Left ventricle myocardium inferior (tissue), 1 donor: ENCODE results near the gene LRRN4. TPM values are rescaled to one million over a fixed set of nuclear protein-coding genes. Genes with fewer than 3 reads are reported as not detected.

Experiments
- DNase-seq: peaks from one replicate; pipeline ENCODE4 v3.0.0-alpha.2; 2020
- H3K27ac ChIP-seq: fragments of 200-600 bp; replicated peaks from 2 replicates; pipeline ENCODE4 v1.8.0; 2021
- H3K27me3 ChIP-seq: fragments of 200-600 bp; 2 replicates; pipeline ENCODE4 v1.8.0; 2021; ENCODE audit warnings: low read depth
- H3K36me3 ChIP-seq: fragments of 200-600 bp; 2 replicates; pipeline ENCODE4 v1.8.0; 2021
- H3K4me1 ChIP-seq: fragments of 200-600 bp; 2 replicates; pipeline ENCODE4 v1.8.0; 2021
- H3K4me3 ChIP-seq: fragments of 200-600 bp; 2 replicates; pipeline ENCODE4 v1.8.0; 2021; ENCODE audit warnings: mild to moderate bottlenecking, moderate library complexity
- H3K9me3 ChIP-seq: fragments of 200-600 bp; replicated peaks from 2 replicates; pipeline ENCODE4 v1.8.0; 2021
- intact Hi-C: fragments of 100-400 bp; cut with micrococcal nuclease; formaldehyde crosslinking; loops from one replicate; pipeline ENCODE4 v1.11.0; 2022
- total RNA-seq: library from RNA; stranded (reverse); fragmentation: NEBNext Ultra II Directional; extraction: Animal tissue kit (Norgen Biotek cat#: 25700); gene quantifications from one replicate; pipeline ENCODE4 v1.2.1, GENCODE V29; 2021
- TF ChIP-seq, protein P1 (sequence below): fragments of 200-600 bp; IDR thresholded peaks from 2 replicates; pipeline ENCODE4 v1.8.0; 2021; ENCODE audit warnings: antibody characterized with exemption, mild to moderate bottlenecking, borderline replicate concordance
- donor health status: DM: no; HTN: yes; CAD: no; lungs with severe emphysema.

Gene LRRN4
- total RNA-seq, 1 donor from 2014 or later: 0.08 TPM

DNA sequence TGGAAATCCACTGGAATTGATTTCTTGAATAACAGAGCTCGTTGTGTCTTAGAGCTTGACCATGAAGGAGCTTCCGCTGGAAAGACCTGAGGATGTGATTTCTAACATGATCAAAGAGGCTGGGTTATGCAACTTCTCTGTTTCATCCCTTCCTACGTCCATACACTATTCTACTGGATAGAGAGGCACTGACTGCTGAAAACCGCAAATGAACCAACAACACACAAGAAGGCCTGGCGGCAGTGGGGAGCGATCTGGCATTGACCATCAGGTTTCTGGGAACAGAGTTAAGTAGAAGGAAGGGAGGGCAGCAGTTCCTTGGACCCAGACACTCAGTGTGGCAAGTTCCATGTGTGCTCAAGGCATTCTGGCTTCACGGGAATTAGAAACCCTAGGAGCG is 13.3 kb downstream of the LRRN4 start:
- no peak for DNase-seq
- Histone ChIP-seq H3K36me3 (peaks cover 67% of the 10 kb centered on the region), H3K9me3 (no peaks in the 10 kb centered on the region), H3K4me1 (peaks cover 31% of the 10 kb centered on the region), H3K27me3 (no peaks in the 10 kb centered on the region), H3K27ac (peak overlapping the region; percentile 2), H3K4me3 (no peak overlapping the region)
- TF ChIP-seq, protein P1, sequence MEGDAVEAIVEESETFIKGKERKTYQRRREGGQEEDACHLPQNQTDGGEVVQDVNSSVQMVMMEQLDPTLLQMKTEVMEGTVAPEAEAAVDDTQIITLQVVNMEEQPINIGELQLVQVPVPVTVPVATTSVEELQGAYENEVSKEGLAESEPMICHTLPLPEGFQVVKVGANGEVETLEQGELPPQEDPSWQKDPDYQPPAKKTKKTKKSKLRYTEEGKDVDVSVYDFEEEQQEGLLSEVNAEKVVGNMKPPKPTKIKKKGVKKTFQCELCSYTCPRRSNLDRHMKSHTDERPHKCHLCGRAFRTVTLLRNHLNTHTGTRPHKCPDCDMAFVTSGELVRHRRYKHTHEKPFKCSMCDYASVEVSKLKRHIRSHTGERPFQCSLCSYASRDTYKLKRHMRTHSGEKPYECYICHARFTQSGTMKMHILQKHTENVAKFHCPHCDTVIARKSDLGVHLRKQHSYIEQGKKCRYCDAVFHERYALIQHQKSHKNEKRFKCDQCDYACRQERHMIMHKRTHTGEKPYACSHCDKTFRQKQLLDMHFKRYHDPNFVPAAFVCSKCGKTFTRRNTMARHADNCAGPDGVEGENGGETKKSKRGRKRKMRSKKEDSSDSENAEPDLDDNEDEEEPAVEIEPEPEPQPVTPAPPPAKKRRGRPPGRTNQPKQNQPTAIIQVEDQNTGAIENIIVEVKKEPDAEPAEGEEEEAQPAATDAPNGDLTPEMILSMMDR: no peak
- intact Hi-C loops: no loop called here

DNA sequence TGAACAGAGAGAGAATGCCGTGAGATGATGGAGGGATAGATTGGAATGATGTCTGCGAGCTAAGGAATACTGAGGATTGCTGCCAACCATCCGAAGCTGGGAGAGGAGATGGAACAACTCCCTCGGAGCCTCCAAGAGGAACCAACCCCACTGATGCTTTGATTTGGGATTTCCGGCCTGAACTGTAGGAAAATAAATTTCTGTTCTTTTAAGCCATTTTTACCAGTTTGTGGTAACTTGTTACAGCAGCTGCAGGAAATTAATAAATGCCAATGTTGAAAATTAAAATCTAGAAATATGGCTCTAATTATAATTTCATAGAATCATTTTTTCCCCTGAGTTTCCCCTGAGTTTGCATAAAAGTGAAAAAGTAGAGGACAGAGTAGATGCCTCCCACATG is 14.1 kb downstream of the LRRN4 start:
- Histone ChIP-seq H3K36me3 (peaks cover 69% of the 10 kb centered on the region), H3K9me3 (no peaks in the 10 kb centered on the region), H3K4me1 (peaks cover 38% of the 10 kb centered on the region), H3K27me3 (no peaks in the 10 kb centered on the region), H3K27ac (peak overlapping the region; percentile 2), H3K4me3 (no peak overlapping the region)
- TF ChIP-seq, protein P1: no peak
- no peak for DNase-seq
- intact Hi-C loops: no loop called here

DNA sequence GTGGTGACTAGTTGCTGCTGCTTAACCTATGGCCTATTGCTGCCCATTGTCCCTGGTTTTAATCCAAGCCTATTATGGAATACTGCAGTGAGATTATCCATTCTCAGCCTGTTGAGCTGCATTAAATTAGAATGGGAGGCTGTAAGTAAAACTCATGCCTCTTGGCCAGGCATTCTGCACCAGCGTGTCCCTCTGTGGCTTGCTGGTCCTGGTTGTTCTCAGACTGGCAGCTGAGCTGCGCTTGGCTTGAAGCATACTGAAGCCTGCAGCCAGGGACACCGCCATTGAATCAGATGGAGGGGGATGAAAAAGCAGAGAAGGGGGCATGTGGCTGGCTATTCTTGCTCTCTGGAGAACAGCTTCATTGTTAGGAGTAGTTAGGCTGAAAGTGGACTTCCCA is 15.6 kb downstream of the LRRN4 start:
- Histone ChIP-seq H3K4me3 (no peak overlapping the region), H3K4me1 (peaks cover 52% of the 10 kb centered on the region), H3K9me3 (no peaks in the 10 kb centered on the region), H3K27me3 (no peaks in the 10 kb centered on the region), H3K27ac (peak overlapping the region; percentile 83), H3K36me3 (peaks cover 75% of the 10 kb centered on the region)
- TF ChIP-seq, protein P1: no peak
- intact Hi-C loops: no loop called here
- DNase-seq: peak; percentile 40

DNA sequence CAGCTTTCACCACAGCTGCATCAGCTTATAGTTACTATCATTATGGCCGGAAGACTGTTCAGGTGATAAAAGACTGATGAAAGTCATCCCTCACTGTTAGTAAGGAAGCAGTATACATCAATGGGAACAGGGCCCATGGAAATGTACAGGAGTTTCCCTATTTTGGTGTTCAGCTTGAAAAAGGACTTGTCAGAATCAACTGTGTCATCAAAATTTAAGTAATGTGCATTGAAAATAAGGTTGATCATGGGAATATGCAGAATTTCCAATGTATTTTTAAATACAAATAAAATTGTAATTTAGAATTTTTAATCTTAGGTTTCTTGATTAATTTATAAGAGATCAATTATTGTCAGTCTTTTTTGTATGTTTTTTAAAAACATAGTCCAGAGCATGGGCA is 16.8 kb downstream of the LRRN4 start:
- no peak for DNase-seq
- TF ChIP-seq, protein P1: no peak
- Histone ChIP-seq H3K4me3 (no peak overlapping the region), H3K27me3 (no peaks in the 10 kb centered on the region), H3K9me3 (no peaks in the 10 kb centered on the region), H3K4me1 (peaks cover 64% of the 10 kb centered on the region), H3K36me3 (peaks cover 81% of the 10 kb centered on the region), H3K27ac (peak overlapping the region; percentile 83)
- intact Hi-C loops: no loop called here

DNA sequence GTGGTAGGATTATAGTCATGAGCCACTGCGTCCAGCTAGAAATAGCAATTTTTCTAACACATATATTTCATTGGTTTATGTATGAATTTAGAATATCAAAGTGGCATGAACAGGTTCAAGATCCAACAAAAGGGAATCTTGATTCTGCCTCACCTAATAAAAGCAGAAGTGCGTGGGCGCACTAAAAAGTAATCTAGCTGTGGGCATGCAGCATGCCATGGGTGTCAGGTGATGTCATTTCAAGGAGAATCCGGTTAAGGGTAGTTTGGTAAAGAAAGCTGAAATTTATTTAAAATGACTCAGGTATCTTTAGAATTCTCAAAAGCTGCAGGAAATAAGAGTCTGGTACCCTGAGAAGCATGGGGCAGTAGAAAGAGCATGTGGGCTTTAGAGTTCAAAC is 17.6 kb downstream of the LRRN4 start:
- no peaks in the 10 kb centered on the region for H3K9me3 ChIP-seq
- H3K36me3 ChIP-seq: peaks cover 73% of the 10 kb centered on the region
- TF ChIP-seq, protein P1: no peak
- no peak for DNase-seq
- intact Hi-C loops: no loop called here
- H3K27ac ChIP-seq: peak overlapping the region; percentile 83
- no peaks in the 10 kb centered on the region for H3K27me3 ChIP-seq
- H3K4me3 ChIP-seq: no peak overlapping the region
- H3K4me1 ChIP-seq: peaks cover 72% of the 10 kb centered on the region
